ENCODE data around the gene PRSS3.

DNA sequence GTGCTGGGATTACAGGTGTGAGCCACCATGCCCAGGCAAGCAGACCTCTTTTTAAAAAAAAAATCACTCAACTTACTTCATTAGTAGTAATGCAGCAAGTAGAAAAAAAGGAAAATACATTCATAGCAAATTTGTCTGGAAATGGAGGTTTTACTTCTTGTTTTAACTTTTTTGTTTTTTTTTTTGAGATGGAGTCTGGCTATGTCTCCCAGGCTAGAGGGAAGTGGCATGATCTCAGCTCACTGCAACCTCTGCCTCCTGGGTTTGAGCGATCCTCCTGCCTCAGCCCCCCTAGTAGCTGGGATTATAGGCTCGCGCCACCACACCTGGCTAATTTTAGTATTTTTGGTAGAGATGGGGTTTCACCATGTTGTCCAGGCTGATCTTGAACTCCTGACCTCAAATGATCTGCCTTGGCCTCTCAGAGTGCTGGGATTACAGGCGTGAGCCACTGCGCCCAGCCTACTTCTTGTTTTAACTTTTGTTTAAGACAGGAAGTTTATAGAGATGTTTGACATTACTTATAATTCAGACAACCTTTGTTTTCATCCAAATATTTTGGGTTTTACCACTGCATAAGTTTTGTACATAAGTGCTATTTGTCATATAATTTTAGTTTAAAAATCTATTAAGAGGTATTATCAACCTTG, 48.1 kb downstream of the PRSS3 start:
- TF ChIP-seq POLR2A (IDR thresholded peaks at IDR 0.05), result no peak
- TF ChIP-seq, protein P1, sequence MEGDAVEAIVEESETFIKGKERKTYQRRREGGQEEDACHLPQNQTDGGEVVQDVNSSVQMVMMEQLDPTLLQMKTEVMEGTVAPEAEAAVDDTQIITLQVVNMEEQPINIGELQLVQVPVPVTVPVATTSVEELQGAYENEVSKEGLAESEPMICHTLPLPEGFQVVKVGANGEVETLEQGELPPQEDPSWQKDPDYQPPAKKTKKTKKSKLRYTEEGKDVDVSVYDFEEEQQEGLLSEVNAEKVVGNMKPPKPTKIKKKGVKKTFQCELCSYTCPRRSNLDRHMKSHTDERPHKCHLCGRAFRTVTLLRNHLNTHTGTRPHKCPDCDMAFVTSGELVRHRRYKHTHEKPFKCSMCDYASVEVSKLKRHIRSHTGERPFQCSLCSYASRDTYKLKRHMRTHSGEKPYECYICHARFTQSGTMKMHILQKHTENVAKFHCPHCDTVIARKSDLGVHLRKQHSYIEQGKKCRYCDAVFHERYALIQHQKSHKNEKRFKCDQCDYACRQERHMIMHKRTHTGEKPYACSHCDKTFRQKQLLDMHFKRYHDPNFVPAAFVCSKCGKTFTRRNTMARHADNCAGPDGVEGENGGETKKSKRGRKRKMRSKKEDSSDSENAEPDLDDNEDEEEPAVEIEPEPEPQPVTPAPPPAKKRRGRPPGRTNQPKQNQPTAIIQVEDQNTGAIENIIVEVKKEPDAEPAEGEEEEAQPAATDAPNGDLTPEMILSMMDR (IDR thresholded peaks at IDR 0.05 in 8 of 11, conservative IDR thresholded peaks at IDR 0.05 in 3 of 11), result no peak
